Measurements from ENCODE around the gene FNBP1. TPM values are rescaled to one million over a fixed set of nuclear protein-coding genes. Genes with fewer than 3 reads are reported as not detected.

The FNBP1 gene
- total and polyA plus RNA-seq, 2 of the 8 experiments (the other 6 are each of a cell fraction or from before 2014, with no cell fraction given), result 7.2 to 40.9 TPM

- CTCF ChIA-PET (ENCODE audit: partially characterized antibody), result interaction anchor here (0.9 kb wide), 1 partner anchor 432 kb away, joined by 3 read pairs; no protein-coding TSS in a partner anchor
- Histone ChIP-seq H4K8ac (ENCODE audit: extremely low read depth, insufficient read depth, low read length) (no peak overlapping the region), H3K9me3 (ENCODE audit: insufficient read depth in 2 of 2, low read depth in 1 of 2, low read length in 1 of 2) (no peaks in the 10 kb centered on the region), H3K56ac (replicated peaks; ENCODE audit: insufficient read length, low read depth, low read length) (no peak overlapping the region), H2BK5ac (ENCODE audit: low read depth, low read length) (no peak overlapping the region), H3K4ac (replicated peaks; ENCODE audit: insufficient read length, low read depth, low read length) (no peak overlapping the region), H3K23ac (ENCODE audit: insufficient read length) (no peak overlapping the region), H4K20me1 (replicated peaks in 1 of 2; ENCODE audit: control insufficient read depth in 1 of 2, insufficient read depth in 2 of 2, low read length in 2 of 2) (peaks cover 4% of the 10 kb centered on the region in 2 experiments), H3K79me2 (ENCODE audit: control insufficient read depth in 1 of 2, insufficient read depth in 2 of 2, low read length in 2 of 2) (no peaks in the 10 kb centered on the region), H3K4me3 (ENCODE audit: extremely low read depth in 1 of 4, insufficient read depth in 2 of 4, low read depth in 3 of 4, low read length in 4 of 4) (no peak overlapping the region), H2AFZ (ENCODE audit: low read length) (no peak overlapping the region), H2AK5ac (ENCODE audit: low read depth, low read length) (no peak overlapping the region), H3K79me1 (ENCODE audit: low read depth, low read length) (no peaks in the 10 kb centered on the region), H3K18ac (ENCODE audit: extremely low read depth, low read length) (no peak overlapping the region), H3K27ac (ENCODE audit: low read depth, low read length) (no peak overlapping the region), H4K5ac (ENCODE audit: insufficient read length, low read depth, low read length) (no peak overlapping the region), H2BK15ac (ENCODE audit: low read length) (no peak overlapping the region), H2BK20ac (ENCODE audit: low read length) (no peak overlapping the region), H4K91ac (replicated peaks; ENCODE audit: insufficient read length, low read length) (no peak overlapping the region), H3K9ac (replicated peaks in 1 of 4; ENCODE audit: extremely low read depth in 1 of 4, low read depth in 3 of 4, low read length in 3 of 4) (no peak overlapping the region), H3K4me1 (replicated peaks in 1 of 4; ENCODE audit: control insufficient read depth in 3 of 4, insufficient read depth in 4 of 4, low read length in 3 of 4) (no peaks in the 10 kb centered on the region), H2BK120ac (replicated peaks; ENCODE audit: low read depth, low read length) (no peak overlapping the region), H3K14ac (ENCODE audit: insufficient read length) (no peak overlapping the region), H3K27me3 (replicated peaks in 1 of 4; ENCODE audit: control insufficient read depth in 3 of 4, extremely low read depth in 1 of 4, insufficient read depth in 3 of 4, low read length in 3 of 4) (no peaks in the 10 kb centered on the region), H3K36me3 (ENCODE audit: control insufficient read depth in 2 of 4, insufficient read depth in 4 of 4, low read length in 3 of 4) (peaks cover 0 to 9% (median 1%) of the 10 kb centered on the region in 4 experiments; a peak in 2 of 8 replicates), H2BK12ac (ENCODE audit: low read depth, low read length) (no peak overlapping the region), H3K4me2 (ENCODE audit: insufficient read depth in 1 of 2, low read depth in 2 of 2, low read length in 2 of 2) (no peak overlapping the region), H3K23me2 (ENCODE audit: low read depth, low read length) (no peaks in the 10 kb centered on the region)
- DNase-seq (ENCODE audit: low read depth in 1 of 2, low spot score in 2 of 2) (no peak), FAIRE-seq (no peak)
- WGBS, 2 experiments (ENCODE audit: extremely low coverage in 1 of 2, insufficient coverage in 1 of 2, insufficient read length in 1 of 2, insufficient replicate concordance in 2 of 2, low coverage in 1 of 2, low lambda C conversion rate in 2 of 2, missing lambda C conversion rate in 1 of 2), result 91% methylated on average over 4 of the region's 4 CpGs; no CpG with 5 or more reads in 1 of the 2 experiments
- POLR2A ChIA-PET (ENCODE audit: partially characterized antibody), result interaction anchor here (1.5 kb wide), 1 partner anchor 9 kb away, joined by 3 read pairs; no protein-coding TSS in a partner anchor
- no peak for TF ChIP-seq SAP30 (IDR thresholded peaks at IDR 0.05; ENCODE audit: insufficient read depth, insufficient replicate concordance, low read length)
Observed at GRCh38 chr9:129854588-129855110, 188.3 kb downstream of the FNBP1 start.
